GM18508 (cell line): ENCODE measurements around the gene COL6A6.

Source experiments
- ATAC-seq: cut with Tn5 transposase; IDR thresholded peaks from one replicate; pipeline ENCODE4 v1.9.1; 2021; ENCODE audit warnings: moderate number of reproducible peaks; ENCODE audit not compliant: insufficient read depth, unreplicated experiment

Gene COL6A6, protein sequence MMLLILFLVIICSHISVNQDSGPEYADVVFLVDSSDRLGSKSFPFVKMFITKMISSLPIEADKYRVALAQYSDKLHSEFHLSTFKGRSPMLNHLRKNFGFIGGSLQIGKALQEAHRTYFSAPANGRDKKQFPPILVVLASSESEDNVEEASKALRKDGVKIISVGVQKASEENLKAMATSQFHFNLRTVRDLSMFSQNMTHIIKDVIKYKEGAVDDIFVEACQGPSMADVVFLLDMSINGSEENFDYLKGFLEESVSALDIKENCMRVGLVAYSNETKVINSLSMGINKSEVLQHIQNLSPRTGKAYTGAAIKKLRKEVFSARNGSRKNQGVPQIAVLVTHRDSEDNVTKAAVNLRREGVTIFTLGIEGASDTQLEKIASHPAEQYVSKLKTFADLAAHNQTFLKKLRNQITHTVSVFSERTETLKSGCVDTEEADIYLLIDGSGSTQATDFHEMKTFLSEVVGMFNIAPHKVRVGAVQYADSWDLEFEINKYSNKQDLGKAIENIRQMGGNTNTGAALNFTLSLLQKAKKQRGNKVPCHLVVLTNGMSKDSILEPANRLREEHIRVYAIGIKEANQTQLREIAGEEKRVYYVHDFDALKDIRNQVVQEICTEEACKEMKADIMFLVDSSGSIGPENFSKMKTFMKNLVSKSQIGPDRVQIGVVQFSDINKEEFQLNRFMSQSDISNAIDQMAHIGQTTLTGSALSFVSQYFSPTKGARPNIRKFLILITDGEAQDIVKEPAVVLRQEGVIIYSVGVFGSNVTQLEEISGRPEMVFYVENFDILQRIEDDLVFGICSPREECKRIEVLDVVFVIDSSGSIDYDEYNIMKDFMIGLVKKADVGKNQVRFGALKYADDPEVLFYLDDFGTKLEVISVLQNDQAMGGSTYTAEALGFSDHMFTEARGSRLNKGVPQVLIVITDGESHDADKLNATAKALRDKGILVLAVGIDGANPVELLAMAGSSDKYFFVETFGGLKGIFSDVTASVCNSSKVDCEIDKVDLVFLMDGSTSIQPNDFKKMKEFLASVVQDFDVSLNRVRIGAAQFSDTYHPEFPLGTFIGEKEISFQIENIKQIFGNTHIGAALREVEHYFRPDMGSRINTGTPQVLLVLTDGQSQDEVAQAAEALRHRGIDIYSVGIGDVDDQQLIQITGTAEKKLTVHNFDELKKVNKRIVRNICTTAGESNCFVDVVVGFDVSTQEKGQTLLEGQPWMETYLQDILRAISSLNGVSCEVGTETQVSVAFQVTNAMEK (N-terminal part only)

DNA sequence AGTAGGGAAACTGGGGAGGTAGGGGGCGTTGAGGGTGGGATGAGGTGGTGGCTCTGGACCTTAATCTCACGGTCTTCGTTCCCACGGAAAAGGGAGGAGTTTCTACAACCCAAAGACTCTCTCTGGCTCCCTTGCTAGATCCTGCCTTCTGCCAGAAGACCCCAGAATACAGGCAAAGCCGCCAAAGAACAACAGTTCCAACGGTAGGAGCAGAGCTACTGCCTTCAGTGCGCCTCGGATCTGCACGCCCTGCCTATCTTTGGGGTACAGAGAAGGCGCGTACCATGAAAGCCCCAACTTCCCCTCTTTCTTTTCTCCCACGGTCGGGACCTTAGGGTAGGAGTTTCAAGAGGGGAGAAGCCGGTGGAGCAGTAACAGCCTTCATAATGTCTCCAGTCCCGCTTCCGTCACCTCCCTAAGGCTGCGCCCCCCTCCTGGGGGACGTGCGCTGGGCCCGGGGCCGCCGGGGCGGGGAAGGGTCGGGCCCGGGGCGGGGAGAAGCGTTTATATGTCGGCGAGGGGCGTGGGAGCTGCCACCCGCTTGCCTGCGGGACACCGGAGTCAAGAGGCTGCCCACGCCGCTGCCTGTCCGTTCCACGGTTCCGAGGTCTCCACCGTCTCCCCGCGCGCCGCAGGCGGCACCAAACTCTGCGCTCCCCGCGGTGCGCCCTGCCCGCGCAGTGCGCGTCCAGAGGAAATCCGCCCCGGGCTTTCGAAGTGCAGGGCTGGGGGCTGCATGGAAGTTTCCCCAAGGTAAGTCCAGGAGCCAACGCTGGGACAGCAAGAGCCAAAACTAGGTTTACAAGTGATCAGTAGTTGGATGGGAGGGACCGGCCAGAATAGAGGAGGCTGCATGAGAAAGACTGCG, at the start of gene COL6A6:
Gene COL6A6 (plus strand): TSS at position 533 of the 868 bp plus-strand sequence. CDS start 43,188 bp downstream, outside the sequence.
- no peak for ATAC-seq

DNA sequence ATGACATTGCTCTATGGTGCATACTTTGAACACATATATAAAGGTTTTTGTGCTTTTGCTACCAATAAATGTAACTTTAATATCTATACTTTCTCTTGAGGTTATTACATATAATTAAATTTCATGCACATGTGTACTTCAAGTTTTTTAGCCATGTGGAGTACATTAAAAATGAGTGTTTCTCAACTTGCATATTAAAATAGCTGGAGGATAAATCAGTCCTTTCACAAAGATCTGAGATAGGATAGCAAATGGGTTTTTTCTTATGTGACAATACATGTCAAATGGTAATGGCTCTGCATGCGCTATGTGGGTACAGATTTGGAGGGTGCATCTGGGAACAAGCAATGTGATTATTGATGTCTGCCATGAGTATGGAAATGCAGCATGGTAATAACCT, 48.7 kb upstream of the COL6A6 start:
- ATAC-seq, result no peak

DNA sequence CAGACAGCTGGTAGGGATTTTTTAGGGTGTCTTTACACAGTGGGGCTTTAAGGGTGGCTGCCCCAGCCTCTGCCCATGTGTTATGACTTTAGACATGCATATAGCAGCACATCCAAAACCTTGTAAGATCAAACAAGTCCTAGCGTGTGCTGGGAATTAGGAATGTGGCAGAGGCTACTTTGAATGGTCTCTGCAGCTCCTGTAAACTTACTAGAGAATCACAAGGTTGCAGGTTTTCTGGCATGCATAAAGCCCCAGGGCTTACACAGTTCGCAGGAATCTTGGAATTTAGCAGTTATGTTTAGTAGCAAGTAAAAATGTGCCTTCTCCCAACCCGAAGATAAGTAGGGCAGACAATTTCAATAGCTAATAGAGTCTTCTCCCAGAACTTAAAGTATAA, 46.9 kb upstream of the COL6A6 start:
- ATAC-seq, result no peak

DNA sequence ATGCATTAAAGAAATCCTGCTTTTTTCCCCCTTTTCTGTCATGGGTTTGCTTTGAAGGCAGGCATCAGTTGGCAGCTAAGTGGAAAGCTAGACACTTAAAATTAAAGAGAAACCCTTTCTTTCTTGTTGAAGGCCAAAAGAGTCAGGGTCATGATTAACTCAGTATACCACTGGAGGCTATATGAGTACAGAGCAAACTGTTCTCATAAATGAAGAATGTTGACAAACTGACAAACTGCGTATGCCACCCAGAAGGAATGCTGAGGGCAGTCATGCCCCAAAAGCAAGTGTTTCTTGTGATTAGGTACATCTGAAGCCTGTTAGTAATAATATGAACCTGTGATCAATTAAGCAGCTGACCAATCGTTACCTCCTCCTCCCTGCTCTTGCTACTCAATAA, 43.6 kb upstream of the COL6A6 start:
- no peak for ATAC-seq

DNA sequence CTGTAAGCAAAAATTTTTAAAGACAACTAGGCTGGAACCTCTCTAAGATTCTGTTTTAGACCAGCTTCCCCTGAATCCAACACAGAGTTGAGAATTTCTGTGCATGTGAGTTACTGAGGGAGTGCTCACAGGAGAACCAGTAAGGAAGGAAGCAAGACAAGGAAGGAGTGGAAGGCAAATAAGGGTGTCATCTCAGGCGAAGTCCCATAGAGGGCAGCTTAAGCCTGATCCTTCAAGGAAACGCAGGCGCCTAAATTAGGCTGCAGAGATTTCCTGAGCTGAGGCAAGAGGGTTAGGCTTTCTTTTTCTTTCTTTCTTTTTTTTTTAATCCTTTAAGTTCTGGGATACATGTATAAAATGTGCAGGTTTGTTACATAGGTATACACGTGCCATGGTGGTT, 36.2 kb upstream of the COL6A6 start:
- no peak for ATAC-seq

DNA sequence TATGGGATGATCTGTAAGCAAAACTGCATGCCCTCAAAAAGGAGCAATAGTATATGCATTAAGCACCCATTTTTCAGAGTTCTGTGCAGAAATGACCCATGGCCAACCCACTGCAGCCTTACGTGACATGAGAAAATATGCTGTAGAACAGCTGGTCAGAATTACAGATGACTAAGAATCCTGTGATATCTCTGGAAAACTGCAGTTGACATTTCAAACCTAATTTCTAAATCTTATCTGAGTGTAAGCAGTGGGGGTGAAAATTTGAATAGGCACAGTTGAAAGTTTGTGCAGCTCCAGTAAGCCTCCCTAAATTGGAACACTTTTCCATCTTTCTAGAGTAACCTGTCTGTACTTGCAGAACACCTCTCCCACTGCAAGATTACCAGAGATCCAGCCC, 28.7 kb upstream of the COL6A6 start:
- ATAC-seq, result no peak

DNA sequence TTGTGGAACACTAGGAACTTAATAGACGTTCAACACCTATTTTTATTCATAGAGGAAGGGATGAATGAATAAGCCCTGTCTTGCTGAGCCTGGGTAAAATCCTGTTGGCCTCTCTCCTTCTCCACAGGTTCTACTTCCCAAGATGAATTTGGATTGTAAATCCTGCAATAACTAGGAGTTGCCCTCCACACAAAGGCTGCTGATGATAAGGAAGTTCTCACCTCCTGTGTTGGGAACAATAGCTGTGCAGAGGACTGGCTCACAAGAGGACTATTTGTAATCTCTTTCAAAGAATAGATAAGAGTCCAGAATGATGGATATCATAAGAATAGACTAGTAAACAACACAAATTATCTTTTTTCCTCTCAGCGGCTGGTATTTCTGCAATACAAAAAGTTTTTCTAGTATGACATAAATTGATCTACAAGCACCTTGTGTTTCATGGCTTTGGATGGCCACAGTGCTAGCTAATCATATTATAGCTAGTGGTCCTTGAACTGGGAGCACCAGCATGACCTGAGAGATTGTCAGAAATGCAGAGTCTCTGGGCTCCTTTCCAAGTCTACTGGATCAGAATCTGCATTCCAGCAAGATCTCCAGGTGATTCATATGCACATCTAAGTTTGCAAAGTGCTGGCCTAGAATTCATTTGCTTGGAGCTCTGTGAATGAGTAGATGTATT, 28.1 kb upstream of the COL6A6 start:
- ATAC-seq, result no peak

DNA sequence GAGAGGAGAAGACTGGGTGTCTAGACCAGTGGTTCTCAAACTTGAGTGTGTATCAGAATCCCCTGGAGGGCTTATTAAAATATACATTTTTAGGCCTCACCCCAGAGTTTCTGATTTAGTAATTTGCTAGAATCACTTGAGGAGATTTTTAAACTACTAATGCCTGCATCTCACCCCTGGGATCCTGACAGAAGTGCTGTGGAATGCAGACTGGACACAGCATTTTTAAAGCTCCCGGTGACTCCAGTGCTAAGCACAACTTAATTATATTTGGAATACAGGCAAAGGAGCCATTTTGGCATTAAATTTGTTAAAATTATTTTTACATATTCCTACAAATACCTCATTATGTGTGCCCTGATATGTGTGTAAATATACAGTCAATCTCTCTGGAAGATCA, 26.7 kb upstream of the COL6A6 start:
- ATAC-seq, result no peak

DNA sequence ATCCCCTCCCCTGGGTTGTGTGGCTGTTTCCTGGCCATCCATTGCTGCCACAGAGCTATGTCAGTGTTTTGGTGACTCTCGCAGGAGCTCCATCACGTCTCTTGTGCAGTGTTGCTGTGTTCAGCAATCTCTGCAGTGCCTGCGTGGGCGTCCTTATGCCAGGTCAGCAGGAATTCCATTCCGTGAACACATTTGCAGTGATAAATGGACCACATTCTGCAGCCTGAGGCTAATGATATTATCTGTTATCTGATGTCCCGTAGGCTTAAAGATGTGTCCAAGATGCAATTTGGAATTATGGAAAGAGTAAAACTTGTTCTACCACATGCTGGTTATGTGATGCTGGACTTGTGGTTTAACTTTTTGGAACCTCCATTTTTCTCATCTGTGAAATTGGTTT, 25.5 kb upstream of the COL6A6 start:
- no peak for ATAC-seq

DNA sequence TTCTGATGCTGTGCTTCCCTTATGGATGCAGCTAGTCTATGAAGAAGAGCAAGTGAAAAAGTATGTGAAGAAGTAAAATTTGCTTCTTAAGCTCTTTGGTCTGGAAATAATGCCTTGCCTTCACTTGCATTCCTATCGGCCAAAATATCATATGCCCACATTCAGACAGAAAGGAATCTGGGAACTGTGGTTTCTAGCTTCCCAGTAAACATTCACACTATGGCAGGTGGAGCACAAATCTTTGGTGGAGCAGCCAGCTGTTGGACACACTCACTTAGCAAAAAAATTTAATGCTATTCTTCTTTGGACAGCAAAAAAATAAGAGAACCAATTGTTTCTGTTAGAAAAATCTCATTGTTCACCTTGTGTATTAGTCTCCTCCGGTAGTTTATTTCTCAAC, 12.3 kb upstream of the COL6A6 start:
- no peak for ATAC-seq

DNA sequence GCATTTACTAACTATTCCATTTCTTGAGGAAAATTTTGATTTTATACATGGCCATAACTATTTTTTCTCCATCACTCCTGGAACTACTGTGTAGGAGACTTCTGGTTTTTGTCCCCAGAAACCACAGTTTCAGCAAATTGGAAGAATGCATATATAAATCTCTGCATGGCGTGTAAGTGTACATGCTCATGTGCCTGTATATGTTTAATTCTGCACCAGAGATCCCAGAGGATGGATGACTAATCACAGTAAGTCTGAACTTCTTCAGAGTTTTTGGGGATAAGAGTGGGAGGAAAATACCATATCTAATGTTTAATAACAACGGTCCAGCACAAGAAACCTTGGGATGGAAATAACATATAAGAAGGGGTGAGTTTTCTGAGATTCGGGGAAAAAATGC, 10.9 kb upstream of the COL6A6 start:
- ATAC-seq, result no peak

DNA sequence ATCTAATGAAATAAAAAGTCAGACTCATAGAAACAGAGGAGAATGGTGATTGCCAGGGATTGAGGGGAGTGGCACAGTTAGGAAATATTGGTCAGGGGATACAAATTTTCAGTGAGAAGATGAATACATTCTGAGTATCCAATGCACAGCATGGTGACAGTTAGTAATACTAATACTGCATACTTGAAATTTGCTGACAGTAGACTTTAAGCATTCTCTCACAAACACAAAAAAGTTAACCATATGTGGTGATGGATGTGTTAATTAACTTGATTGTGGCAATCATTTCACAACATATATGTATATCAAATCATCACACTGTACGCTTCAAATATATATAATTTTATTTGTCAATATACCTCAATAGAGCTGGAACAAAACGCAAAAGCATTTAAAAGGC, 9.2 kb upstream of the COL6A6 start:
- ATAC-seq, result no peak

DNA sequence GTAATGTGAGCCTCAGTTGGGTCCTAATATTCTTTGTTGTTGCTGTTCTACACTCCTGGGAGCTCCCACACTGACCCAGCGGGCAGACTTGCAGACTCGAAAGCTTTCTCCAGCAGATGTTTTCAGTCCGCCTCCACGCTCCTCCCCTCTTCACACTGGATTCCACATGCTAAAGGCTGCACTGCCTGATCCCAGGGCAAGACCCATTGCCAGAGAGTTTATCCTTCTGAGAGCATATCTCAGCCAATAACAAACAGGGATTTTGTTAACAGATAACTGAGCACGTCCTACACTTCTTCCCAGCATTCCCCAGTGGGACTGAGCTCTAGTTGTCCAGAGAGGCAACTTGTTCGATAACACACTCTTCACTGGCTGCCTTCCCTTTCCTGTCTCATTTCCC, 8.0 kb upstream of the COL6A6 start:
- ATAC-seq, result no peak

DNA sequence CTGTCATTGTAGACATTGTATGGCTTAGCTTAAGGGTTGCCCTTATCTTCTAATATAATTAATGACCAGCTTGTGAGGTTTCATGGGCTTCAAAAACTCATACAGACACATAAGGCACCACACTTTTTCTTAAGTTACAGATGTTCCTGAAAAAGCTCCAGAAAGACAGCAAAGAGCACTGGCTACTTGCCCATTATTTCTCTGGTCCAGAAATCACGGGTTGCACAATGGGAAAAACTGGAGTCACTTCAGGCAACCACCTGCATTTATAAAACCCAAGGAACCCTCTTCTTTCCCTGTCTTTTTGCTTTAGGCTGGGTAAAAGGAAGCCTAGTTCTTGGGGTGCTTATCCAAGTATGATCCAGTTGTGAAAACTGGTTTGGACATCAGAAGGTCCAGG, 2.3 kb upstream of the COL6A6 start:
- no peak for ATAC-seq

DNA sequence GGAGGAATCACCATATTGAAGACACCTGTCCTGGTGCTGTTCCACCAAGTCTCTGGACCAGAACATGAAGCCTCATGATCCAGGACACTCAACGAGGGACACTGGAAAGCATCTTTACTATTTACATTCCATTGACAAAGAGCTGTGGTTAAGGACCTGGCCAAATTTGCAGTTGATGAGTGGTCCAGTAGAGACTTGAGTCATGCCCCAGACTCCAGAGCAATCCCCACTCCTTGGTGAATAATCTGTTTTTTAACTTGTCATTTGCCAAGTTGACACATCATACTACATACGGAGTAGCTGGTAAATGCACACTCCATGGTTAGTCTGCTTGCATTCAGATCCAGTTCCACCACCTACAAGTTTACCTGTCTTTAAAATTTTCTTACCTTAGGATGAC, 1.2 kb upstream of the COL6A6 start:
- no peak for ATAC-seq

DNA sequence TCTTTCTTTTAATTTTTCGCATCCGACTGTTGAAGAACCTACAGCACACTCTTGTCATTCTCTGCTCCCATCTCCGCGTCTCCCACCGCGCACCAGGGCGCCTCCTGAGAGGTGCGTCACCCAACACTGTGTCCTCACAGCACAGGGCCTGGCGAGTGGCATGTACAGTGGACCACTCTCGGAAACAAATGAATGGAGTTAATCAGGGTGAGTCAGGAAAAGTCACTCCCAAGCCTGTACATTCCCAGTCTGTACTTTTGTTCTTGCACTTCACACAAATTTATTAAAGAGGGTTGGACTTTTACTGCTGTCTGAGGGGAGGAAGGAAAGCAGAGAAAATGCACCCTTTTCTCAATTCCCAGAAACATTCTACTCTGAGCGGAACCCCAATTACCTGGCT, 625 bp downstream of the COL6A6 start:
- no peak for ATAC-seq

DNA sequence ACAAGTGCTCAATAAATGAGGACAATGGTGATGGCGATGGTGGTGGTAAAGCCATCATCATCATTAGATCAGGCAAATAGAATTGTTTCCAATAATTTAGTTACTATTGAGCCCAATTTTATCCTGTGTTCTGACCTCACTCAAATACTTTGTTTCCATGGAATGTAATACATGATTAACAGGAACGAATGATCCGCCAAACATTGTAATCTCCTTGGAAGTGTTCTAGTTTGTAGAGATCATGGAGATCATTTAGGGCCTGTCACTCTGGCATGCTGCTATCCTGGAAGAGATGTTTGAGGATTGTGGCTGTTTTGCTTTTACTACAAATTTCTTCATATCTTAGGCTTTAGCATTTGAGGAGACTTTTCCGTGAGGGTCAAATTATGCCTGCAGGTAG, 2.8 kb downstream of the COL6A6 start:
- no peak for ATAC-seq

DNA sequence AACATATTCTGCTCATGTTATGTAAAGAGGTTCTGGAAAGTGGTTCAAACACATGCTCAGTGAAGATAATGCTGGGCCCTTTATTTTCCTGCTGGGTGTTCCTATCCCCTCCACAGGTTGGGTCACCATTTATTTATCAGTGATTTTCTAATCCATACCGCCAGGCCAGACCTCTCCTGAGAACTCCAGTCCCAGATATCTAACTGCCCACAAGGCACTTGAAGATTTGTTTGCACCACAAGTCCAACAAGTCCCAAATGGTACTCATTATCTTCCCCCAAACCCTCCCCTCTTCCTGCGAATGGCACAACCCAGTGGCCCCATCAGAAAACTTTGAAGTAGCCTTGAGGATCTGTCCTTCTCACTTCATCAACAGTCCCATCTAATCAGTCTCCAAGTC, 5.4 kb downstream of the COL6A6 start:
- no peak for ATAC-seq

DNA sequence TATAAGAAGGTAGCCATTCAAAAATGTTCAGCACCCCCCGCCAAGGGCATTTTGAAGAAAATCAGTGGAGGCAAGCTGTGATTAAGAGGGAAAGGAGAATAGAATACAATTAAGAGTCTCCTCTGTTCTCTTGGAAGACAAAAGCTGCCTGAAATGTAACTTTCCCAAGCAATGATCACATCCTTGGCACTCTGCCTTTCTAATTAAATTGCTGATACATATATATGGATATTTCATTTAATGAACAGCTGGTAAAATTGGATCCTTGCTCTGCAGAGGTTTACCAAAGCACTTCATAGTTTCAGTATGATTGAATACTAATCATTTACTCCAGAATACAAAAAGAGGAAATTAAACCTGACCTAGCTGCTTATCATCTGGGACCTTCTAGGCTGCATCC, 10.4 kb downstream of the COL6A6 start:
- no peak for ATAC-seq
